ENCODE measurements around the gene FER1L5. TPM values are rescaled to one million over a fixed set of nuclear protein-coding genes. Genes with fewer than 3 reads are reported as not detected.

Gene FER1L5
- total and polyA plus RNA-seq, 8 donors: 0.29 to 1.1 (median 0.79) TPM

DNA sequence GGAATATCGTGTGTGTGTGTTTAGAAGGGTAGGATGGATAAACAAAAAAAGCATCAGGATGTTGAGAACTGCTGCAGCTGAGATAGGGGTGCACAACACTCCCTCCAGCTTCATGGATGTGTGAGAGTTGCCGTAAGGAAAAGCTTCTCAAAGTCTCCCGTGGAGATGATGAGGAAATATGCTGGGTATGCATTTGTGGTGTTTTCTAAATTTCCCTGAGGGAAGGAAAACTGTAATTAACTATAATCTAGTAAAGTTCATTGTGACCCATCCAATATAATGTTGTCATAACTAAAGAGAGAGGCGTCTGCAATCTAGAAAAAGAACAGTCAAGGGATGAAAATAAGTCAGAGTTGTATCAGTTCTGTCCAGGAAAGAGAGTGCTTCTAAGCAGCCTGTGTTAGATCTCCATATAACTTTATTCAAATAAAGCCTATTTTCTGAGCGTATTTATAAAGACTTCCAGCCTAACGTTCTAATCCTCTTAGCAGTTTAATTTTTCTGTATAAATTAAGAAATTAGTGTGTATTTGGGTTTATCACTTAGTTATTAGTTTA is 104.6 kb downstream of the FER1L5 start:
- ATAC-seq: no peak
- Histone ChIP-seq H3K9me3 (no peaks in the 10 kb centered on the region), H3K36me3 (no peaks in the 10 kb centered on the region), H3K4me3 (no peak overlapping the region), H3K27ac (no peak overlapping the region), H3K4me1 (peaks cover 0 to 8% of the 10 kb centered on the region in 2 donors), H3K27me3 (no peaks in the 10 kb centered on the region)
- DNase-seq: no peak
- intact Hi-C loops (cut with DNase I): no loop called here
- TF ChIP-seq, protein P1, sequence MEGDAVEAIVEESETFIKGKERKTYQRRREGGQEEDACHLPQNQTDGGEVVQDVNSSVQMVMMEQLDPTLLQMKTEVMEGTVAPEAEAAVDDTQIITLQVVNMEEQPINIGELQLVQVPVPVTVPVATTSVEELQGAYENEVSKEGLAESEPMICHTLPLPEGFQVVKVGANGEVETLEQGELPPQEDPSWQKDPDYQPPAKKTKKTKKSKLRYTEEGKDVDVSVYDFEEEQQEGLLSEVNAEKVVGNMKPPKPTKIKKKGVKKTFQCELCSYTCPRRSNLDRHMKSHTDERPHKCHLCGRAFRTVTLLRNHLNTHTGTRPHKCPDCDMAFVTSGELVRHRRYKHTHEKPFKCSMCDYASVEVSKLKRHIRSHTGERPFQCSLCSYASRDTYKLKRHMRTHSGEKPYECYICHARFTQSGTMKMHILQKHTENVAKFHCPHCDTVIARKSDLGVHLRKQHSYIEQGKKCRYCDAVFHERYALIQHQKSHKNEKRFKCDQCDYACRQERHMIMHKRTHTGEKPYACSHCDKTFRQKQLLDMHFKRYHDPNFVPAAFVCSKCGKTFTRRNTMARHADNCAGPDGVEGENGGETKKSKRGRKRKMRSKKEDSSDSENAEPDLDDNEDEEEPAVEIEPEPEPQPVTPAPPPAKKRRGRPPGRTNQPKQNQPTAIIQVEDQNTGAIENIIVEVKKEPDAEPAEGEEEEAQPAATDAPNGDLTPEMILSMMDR (IDR thresholded peaks at IDR 0.05): no peak

DNA sequence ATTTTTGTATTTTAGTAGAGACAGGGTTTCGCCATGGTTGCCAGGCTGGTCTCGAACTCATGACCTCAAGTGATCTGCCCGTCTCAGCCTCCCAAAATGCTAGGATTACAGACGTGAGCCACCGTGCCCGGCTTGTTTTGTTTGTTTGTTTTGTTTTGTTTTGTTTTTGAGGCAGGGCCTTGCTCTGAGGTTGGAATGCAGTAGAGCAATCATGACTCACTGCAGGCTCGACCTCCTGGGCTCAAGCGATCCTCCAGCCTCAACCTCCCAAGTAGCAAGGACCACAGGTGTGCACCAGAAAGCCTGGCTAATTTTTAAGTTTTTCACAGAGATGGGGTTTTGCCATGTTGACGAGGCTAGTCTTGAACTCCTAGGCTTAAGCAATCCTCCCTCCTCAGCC is 109.2 kb downstream of the FER1L5 start:
- Histone ChIP-seq H3K27ac (no peak overlapping the region), H3K36me3 (no peaks in the 10 kb centered on the region), H3K4me1 (peaks cover 0 to 8% of the 10 kb centered on the region in 2 donors), H3K9me3 (no peaks in the 10 kb centered on the region), H3K27me3 (no peaks in the 10 kb centered on the region), H3K4me3 (no peak overlapping the region)
- no peak for DNase-seq
- TF ChIP-seq, protein P1 (IDR thresholded peaks at IDR 0.05): no peak
- intact Hi-C loops (cut with DNase I): no loop called here
- ATAC-seq: no peak

DNA sequence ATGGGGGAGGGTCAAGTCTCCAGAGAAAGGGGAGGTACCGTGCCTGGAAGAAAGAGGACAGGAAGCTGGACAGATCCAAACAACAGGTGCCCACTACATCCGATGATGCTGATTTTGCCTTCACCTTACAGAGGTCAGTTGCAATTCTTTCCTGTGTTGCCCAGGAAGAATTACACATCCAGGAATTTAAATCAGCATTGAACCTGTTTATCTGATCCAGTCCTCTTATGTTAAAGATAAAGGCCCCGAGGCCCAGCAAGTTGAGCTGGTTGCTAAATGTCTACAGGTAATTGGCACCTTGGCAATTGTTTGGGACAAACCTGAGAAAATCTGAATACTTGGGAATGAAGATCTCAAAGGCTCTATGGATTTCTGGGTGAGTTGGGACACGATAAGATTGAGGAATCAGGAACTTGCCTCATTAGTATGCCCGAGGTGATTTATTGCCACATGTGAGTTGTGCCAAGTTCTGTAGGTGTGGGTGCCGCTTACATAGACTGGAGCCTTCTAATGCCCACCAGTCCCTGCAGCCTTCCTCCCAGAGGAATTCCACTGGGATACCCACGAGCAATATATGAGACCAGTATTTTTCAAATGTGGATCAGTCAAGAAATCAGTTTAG is 111.2 kb downstream of the FER1L5 start:
- ATAC-seq: no peak
- intact Hi-C loops (cut with DNase I): no loop called here

DNA sequence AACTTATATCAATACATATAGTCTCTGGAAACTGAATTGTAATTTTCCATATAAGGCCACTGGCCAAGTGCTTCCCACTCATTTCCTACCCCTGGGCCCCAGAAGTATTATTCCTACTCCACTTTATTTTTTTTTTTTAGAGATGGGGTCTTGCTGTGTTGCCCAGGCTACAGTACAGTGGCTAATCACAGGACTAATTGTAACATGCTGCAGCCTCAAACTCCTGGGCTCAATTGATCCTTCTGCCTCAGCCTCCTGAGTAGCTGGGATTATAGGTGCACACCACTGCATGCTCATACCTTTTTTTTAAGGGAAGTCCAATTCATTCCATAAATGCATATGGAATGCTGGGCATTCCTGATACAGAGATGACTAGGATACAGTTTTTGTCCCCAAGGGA is 111.8 kb downstream of the FER1L5 start:
- DNase-seq (no peak), ATAC-seq (no peak)
- intact Hi-C loops (cut with DNase I): no loop called here
- Histone ChIP-seq H3K4me3 (no peak overlapping the region), H3K27ac (no peak overlapping the region), H3K4me1 (no peaks in the 10 kb centered on the region), H3K27me3 (no peaks in the 10 kb centered on the region), H3K36me3 (no peaks in the 10 kb centered on the region), H3K9me3 (no peaks in the 10 kb centered on the region)
- TF ChIP-seq, protein P1 (IDR thresholded peaks at IDR 0.05): no peak

More for the DNA sequence above, 111.2 kb downstream of the FER1L5 start:
- no peak overlapping the region for H3K27ac ChIP-seq
- DNase-seq: no peak
- TF ChIP-seq, protein P1 (IDR thresholded peaks at IDR 0.05): no peak
- H3K9me3 ChIP-seq: no peaks in the 10 kb centered on the region
- H3K4me3 ChIP-seq: no peak overlapping the region
- no peaks in the 10 kb centered on the region for H3K27me3 ChIP-seq
- H3K4me1 ChIP-seq: no peaks in the 10 kb centered on the region
- no peaks in the 10 kb centered on the region for H3K36me3 ChIP-seq

Other genes starting within 250 kb of the FER1L5 start
- gene NEURL3, start 137.4 kb upstream of the FER1L5 start, total RNA-seq: under 1 TPM; 0.18 to 0.23 TPM
- gene NEURL3, start 137.4 kb upstream of the FER1L5 start, polyA plus RNA-seq (ENCODE audit: insufficient read length in 6 of 6): under 1 TPM; 0.18 to 0.62 (median 0.36) TPM
- gene ARID5A, start 106.0 kb upstream of the FER1L5 start, total RNA-seq: 10 to 100 TPM; 17.4 to 30.9 TPM
- 1 to 10 TPM; 6.6 to 8.4 (median 7.0) TPM for gene ARID5A, start 106.0 kb upstream of the FER1L5 start, polyA plus RNA-seq (ENCODE audit: insufficient read length in 6 of 6)
- 10 to 100 TPM; 39.9 to 41.2 TPM for gene KANSL3, start 4.5 kb upstream of the FER1L5 start, total RNA-seq
- gene KANSL3, start 4.5 kb upstream of the FER1L5 start, polyA plus RNA-seq (ENCODE audit: insufficient read length in 6 of 6): 10 to 100 TPM; 51.8 to 61.5 (median 55.5) TPM
- gene LMAN2L, start 97.3 kb downstream of the FER1L5 start, total RNA-seq: 10 to 100 TPM; 18.4 to 23.2 TPM
- 10 to 100 TPM; 42.7 to 54.7 (median 50.7) TPM for gene LMAN2L, start 97.3 kb downstream of the FER1L5 start, polyA plus RNA-seq (ENCODE audit: insufficient read length in 6 of 6)
- gene CNNM4, start 118.1 kb downstream of the FER1L5 start, total RNA-seq: 10 to 100 TPM; 14.4 to 22.8 TPM
- gene CNNM4, start 118.1 kb downstream of the FER1L5 start, polyA plus RNA-seq (ENCODE audit: insufficient read length in 6 of 6): 10 to 100 TPM; 14.1 to 18.4 (median 16.7) TPM
- gene CNNM3, start 173.5 kb downstream of the FER1L5 start, total RNA-seq: 10 to 100 TPM; 24.8 to 29.0 TPM
- 10 to 100 TPM; 30.4 to 37.9 (median 32.9) TPM for gene CNNM3, start 173.5 kb downstream of the FER1L5 start, polyA plus RNA-seq (ENCODE audit: insufficient read length in 6 of 6)
- gene ANKRD23, start 201.3 kb downstream of the FER1L5 start, total RNA-seq: 1 to 10 TPM; 3.0 to 3.3 TPM
- gene ANKRD23, start 201.3 kb downstream of the FER1L5 start, polyA plus RNA-seq (ENCODE audit: insufficient read length in 6 of 6): 10 to 100 TPM in 1 of 6 donors, 1 to 10 TPM in 5; 5.3 to 10.5 (median 6.6) TPM
- 10 to 100 TPM; 11.8 to 11.9 TPM for gene ANKRD39, start 215.3 kb downstream of the FER1L5 start, total RNA-seq
- 10 to 100 TPM in 4 of 6 donors, 1 to 10 TPM in 2; 7.9 to 10.5 (median 10.4) TPM for gene ANKRD39, start 215.3 kb downstream of the FER1L5 start, polyA plus RNA-seq (ENCODE audit: insufficient read length in 6 of 6)
- 10 to 100 TPM; 25.9 to 28.6 TPM for gene SEMA4C, start 227.3 kb downstream of the FER1L5 start, total RNA-seq
- gene SEMA4C, start 227.3 kb downstream of the FER1L5 start, polyA plus RNA-seq (ENCODE audit: insufficient read length in 6 of 6): 10 to 100 TPM; 41.1 to 60.2 (median 47.4) TPM